ENCODE data around the gene ATG16L2. TPM values are rescaled to one million over a fixed set of nuclear protein-coding genes. Genes with fewer than 3 reads are reported as not detected.

The ATG16L2 gene
- total RNA-seq, 6 donors from 2014 or later = 39.5 to 354 (median 86.4) TPM

DNA sequence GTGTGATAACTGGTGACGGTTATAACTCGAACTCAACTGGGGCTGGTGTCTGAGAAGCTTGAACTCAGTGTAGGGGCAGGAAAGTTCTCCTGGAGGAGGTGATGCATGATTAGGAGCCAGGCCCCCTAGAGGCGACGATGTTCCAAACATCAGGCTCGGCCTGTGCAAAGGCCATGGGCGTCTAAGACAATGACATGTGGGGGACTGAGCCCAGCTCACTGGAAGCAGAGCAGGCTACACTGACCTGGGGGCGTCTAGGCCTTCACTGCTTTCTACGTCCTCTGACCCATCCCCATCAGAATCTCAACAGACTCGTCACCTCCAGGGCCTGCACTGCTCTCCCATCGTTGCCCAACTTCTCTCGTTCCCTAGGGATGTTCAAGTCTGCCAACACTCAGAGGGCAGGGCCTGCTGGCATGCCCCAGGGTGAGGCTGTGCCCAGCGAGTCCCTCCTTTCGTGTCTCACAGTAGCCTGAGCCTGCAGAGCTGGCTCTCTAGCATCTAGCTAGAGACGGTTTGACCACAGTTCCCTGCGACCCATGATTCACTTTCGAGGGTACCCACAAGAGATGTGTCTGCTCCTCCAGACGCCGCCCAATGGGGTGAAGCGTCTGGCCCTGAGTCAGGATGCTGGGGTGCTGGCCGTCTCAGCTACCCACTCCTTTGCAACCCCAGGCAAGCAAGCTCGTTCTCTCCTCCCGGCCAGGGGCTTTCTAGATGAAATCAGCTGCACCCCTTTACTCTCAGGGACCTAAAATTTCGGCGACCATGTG, 1.1 kb upstream of the ATG16L2 start:
- H3K9me3 ChIP-seq = no peaks in the 10 kb centered on the region
- H3K27me3 ChIP-seq = no peaks in the 10 kb centered on the region
- TF ChIP-seq, protein P1, sequence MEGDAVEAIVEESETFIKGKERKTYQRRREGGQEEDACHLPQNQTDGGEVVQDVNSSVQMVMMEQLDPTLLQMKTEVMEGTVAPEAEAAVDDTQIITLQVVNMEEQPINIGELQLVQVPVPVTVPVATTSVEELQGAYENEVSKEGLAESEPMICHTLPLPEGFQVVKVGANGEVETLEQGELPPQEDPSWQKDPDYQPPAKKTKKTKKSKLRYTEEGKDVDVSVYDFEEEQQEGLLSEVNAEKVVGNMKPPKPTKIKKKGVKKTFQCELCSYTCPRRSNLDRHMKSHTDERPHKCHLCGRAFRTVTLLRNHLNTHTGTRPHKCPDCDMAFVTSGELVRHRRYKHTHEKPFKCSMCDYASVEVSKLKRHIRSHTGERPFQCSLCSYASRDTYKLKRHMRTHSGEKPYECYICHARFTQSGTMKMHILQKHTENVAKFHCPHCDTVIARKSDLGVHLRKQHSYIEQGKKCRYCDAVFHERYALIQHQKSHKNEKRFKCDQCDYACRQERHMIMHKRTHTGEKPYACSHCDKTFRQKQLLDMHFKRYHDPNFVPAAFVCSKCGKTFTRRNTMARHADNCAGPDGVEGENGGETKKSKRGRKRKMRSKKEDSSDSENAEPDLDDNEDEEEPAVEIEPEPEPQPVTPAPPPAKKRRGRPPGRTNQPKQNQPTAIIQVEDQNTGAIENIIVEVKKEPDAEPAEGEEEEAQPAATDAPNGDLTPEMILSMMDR (IDR thresholded peaks at IDR 0.05) = peak in 5 of 6 experiments; percentile 44 to 71 (median 62)
- TF ChIP-seq POLR2A (IDR thresholded peaks at IDR 0.05) (peak in 1 of 4 donors; percentile 43), POLR2AphosphoS5 (IDR thresholded peaks at IDR 0.05) (peak in 1 of 2 donors; percentile 28), EP300 (IDR thresholded peaks at IDR 0.05) (no peak)
- peaks cover 30 to 68% (median 56%) of the 10 kb centered on the region in 4 donors for H3K4me1 ChIP-seq
- peak overlapping the region; percentile 74 to 88 (median 82) for H3K4me3 ChIP-seq
- peaks cover 0 to 17% (median 8%) of the 10 kb centered on the region in 4 donors for H3K36me3 ChIP-seq
- peak in 1 of 2 donors; percentile 75 for DNase-seq
- peak; percentile 2 to 38 for ATAC-seq (ENCODE audit: low FRiP score in 2 of 2)
- WGBS, 2 donors = 8 to 21% methylated on average over 6 to 22 of the region's 24 CpGs
- H3K27ac ChIP-seq = peak overlapping the region; percentile 96 to 98 (median 97)

DNA sequence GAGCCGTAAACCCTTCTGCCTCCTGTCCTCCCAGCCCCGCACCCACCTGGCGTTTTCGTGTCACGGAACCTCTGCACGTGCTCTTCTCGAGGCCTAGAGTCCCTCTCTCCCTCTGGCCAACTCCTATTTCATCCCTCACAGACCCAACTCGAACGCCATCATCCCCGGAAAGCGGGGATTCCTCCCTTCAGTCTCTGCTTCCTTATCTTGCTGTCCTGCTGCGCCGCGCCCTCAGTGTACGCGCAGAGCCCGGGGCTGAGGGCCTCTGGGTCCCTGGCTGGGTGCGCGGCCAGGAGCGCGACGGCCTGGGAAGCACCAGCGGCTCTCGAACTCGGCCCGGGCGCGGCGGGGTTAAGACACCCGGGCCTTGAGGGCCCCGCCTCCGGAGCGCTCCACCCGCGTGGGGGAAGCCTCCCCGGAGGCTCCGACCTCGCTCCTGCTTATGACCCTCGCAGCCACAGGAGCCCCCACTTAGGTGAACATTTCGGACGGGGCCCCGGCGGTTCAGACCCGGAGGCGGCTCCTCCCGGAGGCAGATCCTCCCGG, 398 bp upstream of the ATG16L2 start:
- peak; percentile 88 to 97 for DNase-seq
- Histone ChIP-seq H3K4me3 (peak overlapping the region; percentile 74 to 88 (median 82)), H3K27me3 (no peaks in the 10 kb centered on the region), H3K9me3 (no peaks in the 10 kb centered on the region), H3K4me1 (peaks cover 30 to 62% (median 54%) of the 10 kb centered on the region in 4 donors), H3K36me3 (peaks cover 0 to 24% (median 12%) of the 10 kb centered on the region in 4 donors), H3K27ac (peak overlapping the region; percentile 96 to 98 (median 97))
- TF ChIP-seq POLR2AphosphoS5 (IDR thresholded peaks at IDR 0.05) (peak; percentile 31 to 60), EP300 (IDR thresholded peaks at IDR 0.05) (peak in 1 of 4 donors; percentile 3), POLR2A (IDR thresholded peaks at IDR 0.05) (peak in 1 of 4 donors; percentile 10)
- TF ChIP-seq, protein P1 (IDR thresholded peaks at IDR 0.05) = no peak
- WGBS, 2 donors = 0 to 1% methylated on average over 30 to 35 of the region's 47 CpGs
- ATAC-seq (ENCODE audit: low FRiP score in 2 of 2) = peak; percentile 90 to 91

DNA sequence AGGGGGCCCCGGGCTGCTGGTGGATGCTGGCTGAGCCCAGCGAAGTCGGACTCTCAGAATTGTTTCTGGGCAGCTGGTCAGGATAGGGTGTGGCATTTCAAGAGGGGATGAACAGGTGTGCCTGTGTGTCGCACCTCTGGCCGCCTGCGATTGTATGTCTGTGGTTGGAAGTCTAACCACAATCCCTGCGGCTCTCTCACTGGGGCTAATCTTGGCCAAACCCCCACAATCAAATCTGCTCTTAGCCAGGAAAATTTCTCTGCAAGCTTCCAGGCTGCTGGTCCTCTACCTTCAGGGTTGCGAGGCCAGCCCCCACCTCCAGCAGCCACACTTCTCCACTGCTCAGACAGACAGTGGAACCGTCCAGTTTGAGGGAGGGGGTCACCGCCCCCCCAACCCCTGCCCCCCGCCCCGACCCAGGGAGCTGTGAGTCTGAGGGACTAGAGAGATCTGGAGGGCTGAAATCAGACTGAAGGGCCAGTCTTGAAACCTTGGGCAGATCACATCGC, 953 bp downstream of the ATG16L2 start:
- Histone ChIP-seq H3K36me3 (peaks cover 5 to 32% (median 17%) of the 10 kb centered on the region in 4 donors), H3K4me1 (peaks cover 30 to 58% (median 44%) of the 10 kb centered on the region in 4 donors), H3K27ac (peak overlapping the region; percentile 96 to 98 (median 97)), H3K4me3 (peak overlapping the region; percentile 74 to 88 (median 77)), H3K27me3 (no peaks in the 10 kb centered on the region), H3K9me3 (no peaks in the 10 kb centered on the region)
- TF ChIP-seq, protein P1 (IDR thresholded peaks at IDR 0.05) = no peak
- TF ChIP-seq POLR2AphosphoS5 (IDR thresholded peaks at IDR 0.05) = no peak
- no peak for TF ChIP-seq POLR2A (IDR thresholded peaks at IDR 0.05)
- no peak for TF ChIP-seq EP300 (IDR thresholded peaks at IDR 0.05)
- no peak for ATAC-seq (ENCODE audit: low FRiP score in 2 of 2)
- 0 to 19% methylated on average over 5 to 12 of the region's 13 CpGs for WGBS, 2 donors
- no peak for DNase-seq

DNA sequence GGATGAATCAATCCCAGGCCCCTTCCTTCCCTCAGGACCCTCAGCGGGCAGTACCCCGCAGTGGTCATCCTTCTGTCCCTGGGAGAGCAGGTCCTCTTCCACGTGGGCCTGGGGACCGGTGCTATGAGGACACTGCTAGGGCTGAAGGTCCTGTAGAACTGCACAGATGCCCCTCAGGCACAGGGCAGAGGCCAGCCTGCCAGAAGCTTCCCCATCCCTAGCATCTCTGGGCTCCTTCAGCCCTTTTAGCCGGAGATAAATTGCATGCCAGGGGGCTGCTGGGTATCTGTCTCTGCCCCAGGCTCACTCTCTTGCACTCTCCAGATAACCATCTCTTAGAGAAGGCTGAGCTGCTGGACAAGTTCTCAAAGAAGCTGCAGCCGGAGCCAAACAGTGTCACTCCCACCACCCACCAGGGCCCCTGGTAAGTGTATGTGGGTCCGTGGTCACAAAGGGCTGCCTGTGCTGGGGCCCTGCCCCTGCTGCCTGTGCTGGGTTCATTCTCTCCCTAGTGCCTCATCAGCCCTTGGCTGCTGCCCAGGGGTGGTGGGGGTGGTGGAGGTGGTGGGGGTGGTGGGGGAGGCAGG, 2.3 kb downstream of the ATG16L2 start:
- TF ChIP-seq POLR2AphosphoS5 (IDR thresholded peaks at IDR 0.05) = no peak
- no peak for TF ChIP-seq EP300 (IDR thresholded peaks at IDR 0.05)
- TF ChIP-seq POLR2A (IDR thresholded peaks at IDR 0.05) = no peak
- TF ChIP-seq, protein P1 (IDR thresholded peaks at IDR 0.05) = no peak
- 60 to 68% methylated on average over 1 to 7 of the region's 7 CpGs for WGBS, 2 donors
- Histone ChIP-seq H3K36me3 (peaks cover 10 to 34% (median 17%) of the 10 kb centered on the region in 4 donors), H3K9me3 (no peaks in the 10 kb centered on the region), H3K4me3 (peak overlapping the region in 2 of 4 donors; percentile 74 to 88), H3K27ac (peak overlapping the region in 3 of 4 donors; percentile 97 to 98 (median 97)), H3K4me1 (peaks cover 35 to 53% (median 42%) of the 10 kb centered on the region in 4 donors), H3K27me3 (no peaks in the 10 kb centered on the region)
- ATAC-seq (ENCODE audit: low FRiP score in 2 of 2) (no peak), DNase-seq (no peak)

All from upper lobe of left lung (tissue), 6 donors.